Mucosa of descending colon (tissue), 3 donors: Measurements from ENCODE around the gene OGDHL. TPM values are rescaled to one million over a fixed set of nuclear protein-coding genes. Genes with fewer than 3 reads are reported as not detected.

ENCODE experiments used
- ATAC-seq: fragments of 200-7000 bp; cut with Tn5 transposase; one replicate; pipeline ENCODE4 v1.9.1; 2020; ENCODE audit warnings: mild to moderate bottlenecking, moderate library complexity
- DNase-seq, 3 donors: peaks; one replicate each; pipeline ENCODE4 v3.0.0-alpha.2; 2020
- H3K36me3 ChIP-seq: fragments of 200-600 bp; one replicate; pipeline ENCODE4 v1.8.0; 2021; ENCODE audit warnings: low read depth, mild to moderate bottlenecking
- H3K4me1 ChIP-seq: fragments of 200-600 bp; one replicate; pipeline ENCODE4 v1.8.0; 2021; ENCODE audit warnings: low read depth, mild to moderate bottlenecking
- H3K4me3 ChIP-seq: fragments of 200-600 bp; one replicate; pipeline ENCODE4 v1.8.0; 2021; ENCODE audit warnings: mild to moderate bottlenecking
- H3K9me3 ChIP-seq: fragments of 200-600 bp; one replicate; pipeline ENCODE4 v1.8.0; 2021; ENCODE audit warnings: mild to moderate bottlenecking
- intact Hi-C, 2 donors: fragments of 100-400 bp; cut with DNase I in 1 of 2; cut with micrococcal nuclease in 1 of 2; formaldehyde crosslinking; loops; one replicate each; pipeline versions ENCODE4 v1.11.0 to v1.11.1; 2022; cut with DNase I, micrococcal nuclease
- total RNA-seq, 3 donors: library from RNA; stranded (reverse); fragmentation: NEBNext Ultra II Directional in 2 of 3; extraction: Animal tissue kit (Norgen Biotek cat#: 25700) in 2 of 3; gene quantifications; one replicate each; pipeline versions ENCODE4 v1.2.1 to v1.2.4, GENCODE V29; 2021 to 2023
- TF ChIP-seq, protein P1 (sequence below): fragments of 200-600 bp; IDR thresholded peaks from one replicate; pipeline ENCODE4 v1.8.0; 2022; ENCODE audit warnings: antibody characterized with exemption, mild to moderate bottlenecking
- donor health status: DM: no; HTN: no; CAD: no; lungs with moderate emphysema.
- donor health status: DM: no; HTN: no; CAD: no.
- donor health status: DM: no; HTN: yes; CAD: no.

OGDHL gene
- total RNA-seq, 3 donors from 2014 or later = 1.9 to 2.6 (median 2.5) TPM

DNA sequence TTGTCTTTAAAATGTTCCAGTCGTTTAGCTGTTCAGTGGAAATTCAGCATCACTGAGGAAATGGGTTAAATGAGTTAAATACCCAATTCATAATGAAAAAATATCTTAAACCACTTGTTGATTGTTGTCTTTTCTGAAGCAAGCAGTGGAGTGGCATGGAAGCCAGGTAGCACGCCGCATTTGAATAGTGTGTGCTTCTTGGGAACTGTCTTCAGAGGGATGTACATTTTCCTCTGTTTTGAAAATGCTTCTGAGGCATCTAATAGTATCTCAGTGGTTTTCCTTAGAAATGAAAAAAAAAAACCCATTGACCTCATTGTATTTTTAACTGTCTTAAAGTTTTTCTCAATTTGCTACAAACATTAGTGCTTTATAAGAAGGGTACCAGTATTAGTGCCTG is 54.5 kb downstream of the OGDHL start:
- TF ChIP-seq, protein P1, sequence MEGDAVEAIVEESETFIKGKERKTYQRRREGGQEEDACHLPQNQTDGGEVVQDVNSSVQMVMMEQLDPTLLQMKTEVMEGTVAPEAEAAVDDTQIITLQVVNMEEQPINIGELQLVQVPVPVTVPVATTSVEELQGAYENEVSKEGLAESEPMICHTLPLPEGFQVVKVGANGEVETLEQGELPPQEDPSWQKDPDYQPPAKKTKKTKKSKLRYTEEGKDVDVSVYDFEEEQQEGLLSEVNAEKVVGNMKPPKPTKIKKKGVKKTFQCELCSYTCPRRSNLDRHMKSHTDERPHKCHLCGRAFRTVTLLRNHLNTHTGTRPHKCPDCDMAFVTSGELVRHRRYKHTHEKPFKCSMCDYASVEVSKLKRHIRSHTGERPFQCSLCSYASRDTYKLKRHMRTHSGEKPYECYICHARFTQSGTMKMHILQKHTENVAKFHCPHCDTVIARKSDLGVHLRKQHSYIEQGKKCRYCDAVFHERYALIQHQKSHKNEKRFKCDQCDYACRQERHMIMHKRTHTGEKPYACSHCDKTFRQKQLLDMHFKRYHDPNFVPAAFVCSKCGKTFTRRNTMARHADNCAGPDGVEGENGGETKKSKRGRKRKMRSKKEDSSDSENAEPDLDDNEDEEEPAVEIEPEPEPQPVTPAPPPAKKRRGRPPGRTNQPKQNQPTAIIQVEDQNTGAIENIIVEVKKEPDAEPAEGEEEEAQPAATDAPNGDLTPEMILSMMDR = no peak
- no peak for DNase-seq
- intact Hi-C loops = no loop called here
- ATAC-seq = no peak
- Histone ChIP-seq H3K36me3 (no peaks in the 10 kb centered on the region), H3K9me3 (no peaks in the 10 kb centered on the region), H3K4me1 (no peaks in the 10 kb centered on the region), H3K4me3 (no peak overlapping the region)

DNA sequence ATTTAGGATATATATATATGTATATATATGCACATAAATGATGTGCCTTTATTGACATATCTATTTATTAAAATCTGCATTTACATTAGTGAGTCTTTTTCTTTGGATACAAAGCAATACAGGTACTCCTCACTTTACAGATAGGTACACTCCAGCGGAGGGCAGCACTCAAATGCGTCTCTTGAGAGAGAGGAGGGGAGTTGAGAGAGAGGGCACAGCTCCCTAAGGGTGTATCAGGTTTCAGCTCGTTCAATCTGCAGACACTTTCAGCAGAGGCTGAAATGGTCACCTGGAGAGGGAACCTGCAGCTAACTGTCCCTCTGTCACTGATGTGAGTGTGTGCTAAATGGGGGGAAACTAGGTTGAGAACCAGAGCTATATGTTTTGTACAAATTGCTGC is 61.1 kb downstream of the OGDHL start:
- Histone ChIP-seq H3K4me1 (no peaks in the 10 kb centered on the region), H3K9me3 (no peaks in the 10 kb centered on the region), H3K4me3 (no peak overlapping the region), H3K36me3 (no peaks in the 10 kb centered on the region)
- intact Hi-C loops = no loop called here
- ATAC-seq (no peak), DNase-seq (no peak)
- TF ChIP-seq, protein P1 = no peak

DNA sequence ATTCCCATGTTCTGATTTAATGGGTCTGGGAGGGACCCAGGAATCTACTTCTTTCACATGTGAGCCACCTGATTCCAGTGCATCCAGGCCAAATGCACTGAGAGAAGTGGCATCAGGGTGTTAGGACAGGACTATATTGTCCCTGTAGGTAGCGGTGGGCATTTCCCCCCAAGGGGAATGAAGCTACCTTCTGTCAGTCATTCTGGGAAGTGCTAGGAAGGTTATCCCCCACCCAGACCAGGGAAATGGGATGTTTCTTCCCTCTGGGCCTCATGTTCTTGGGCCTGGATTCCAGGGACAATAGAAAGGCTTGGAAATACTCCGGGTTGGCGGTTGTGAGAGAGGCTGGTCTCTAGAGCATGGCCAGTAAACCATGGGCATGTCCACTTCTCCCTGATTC is 61.9 kb downstream of the OGDHL start:
- Histone ChIP-seq H3K4me3 (no peak overlapping the region), H3K4me1 (no peaks in the 10 kb centered on the region), H3K36me3 (no peaks in the 10 kb centered on the region), H3K9me3 (no peaks in the 10 kb centered on the region)
- ATAC-seq (no peak), DNase-seq (no peak)
- TF ChIP-seq, protein P1 = no peak
- intact Hi-C loops = no loop called here

DNA sequence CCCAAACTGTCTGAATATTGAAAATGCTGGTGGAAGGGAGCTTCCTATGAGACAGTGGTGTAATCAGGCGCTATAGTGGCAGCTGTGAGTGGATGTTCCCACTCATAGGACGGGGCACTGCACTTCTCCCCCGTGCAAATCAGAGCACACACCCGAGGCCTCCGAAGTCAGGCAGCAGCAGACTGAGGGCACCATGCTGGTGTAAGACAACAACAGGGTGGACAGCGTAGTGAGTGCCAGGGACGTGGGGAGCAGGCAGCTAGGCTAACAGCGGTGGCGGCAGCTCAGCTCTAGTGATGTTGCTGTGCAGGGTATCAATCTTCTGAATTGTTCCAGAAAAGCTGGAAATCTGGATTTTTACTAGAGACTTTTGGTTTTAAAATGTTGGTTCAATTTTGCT is 63.4 kb downstream of the OGDHL start:
- intact Hi-C loops = no loop called here
- Histone ChIP-seq H3K4me1 (no peaks in the 10 kb centered on the region), H3K4me3 (no peak overlapping the region), H3K36me3 (no peaks in the 10 kb centered on the region), H3K9me3 (no peaks in the 10 kb centered on the region)
- DNase-seq = no peak
- TF ChIP-seq, protein P1 = no peak
- ATAC-seq = no peak

DNA sequence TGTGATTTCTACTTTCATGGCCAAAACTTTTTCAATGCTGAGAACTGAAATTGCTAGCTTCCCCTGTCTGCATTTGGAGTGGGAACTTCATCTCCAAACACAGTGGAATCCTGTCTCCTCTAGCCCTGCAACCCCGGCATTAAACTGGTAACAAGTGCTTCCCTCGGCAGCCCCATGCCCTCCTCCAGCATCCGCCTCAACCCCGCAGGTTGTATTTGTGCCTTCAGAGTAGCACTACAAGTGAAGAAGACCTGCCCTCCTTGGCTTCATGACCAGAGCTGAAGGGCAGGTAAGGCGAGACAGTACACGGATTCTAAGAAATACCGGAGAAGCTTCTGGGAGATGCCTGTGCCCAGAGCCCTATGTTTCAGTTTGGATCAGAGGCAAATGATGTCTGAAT is 65.8 kb downstream of the OGDHL start:
- Histone ChIP-seq H3K9me3 (no peaks in the 10 kb centered on the region), H3K4me1 (no peaks in the 10 kb centered on the region), H3K36me3 (no peaks in the 10 kb centered on the region), H3K4me3 (no peak overlapping the region)
- TF ChIP-seq, protein P1 = no peak
- ATAC-seq (no peak), DNase-seq (no peak)
- intact Hi-C loops = no loop called here

DNA sequence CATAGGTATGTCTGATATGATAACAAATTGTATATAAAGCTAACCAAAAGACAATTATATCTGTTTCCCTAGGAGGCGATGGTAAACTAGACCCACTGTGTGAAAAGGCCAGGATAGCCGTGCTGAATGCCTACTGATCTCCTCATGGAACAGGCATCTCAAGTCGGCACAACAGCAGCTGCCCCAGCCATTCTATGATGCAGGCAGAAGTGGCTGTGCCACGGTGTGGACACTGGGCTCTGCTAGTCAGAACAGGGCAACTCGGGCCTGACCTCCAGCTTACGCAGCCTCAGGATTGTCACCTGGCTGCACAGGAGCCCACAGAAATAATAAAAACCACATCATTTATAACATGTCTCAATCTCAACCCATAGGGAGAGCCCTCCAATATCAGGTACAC is 67.7 kb downstream of the OGDHL start:
- H3K36me3 ChIP-seq = no peaks in the 10 kb centered on the region
- intact Hi-C loops = no loop called here
- ATAC-seq (no peak), DNase-seq (no peak)
- TF ChIP-seq, protein P1 = no peak
- no peaks in the 10 kb centered on the region for H3K9me3 ChIP-seq
- no peaks in the 10 kb centered on the region for H3K4me1 ChIP-seq
- no peak overlapping the region for H3K4me3 ChIP-seq
